SK-N-SH (cell line): ENCODE measurements around the gene TK2. TPM values are rescaled to one million over a fixed set of nuclear protein-coding genes. Genes with fewer than 3 reads are reported as not detected.

Source experiments
- CTCF ChIA-PET: fragments of 300-600, 350-600 bp; formaldehyde crosslinking; extraction: SDS; loops from one replicate; lab custom pipeline; 2021; lab: Yijun Ruan, JAX
- POLR2A ChIA-PET: fragments of 350-600 bp; sonication (Branson Sonifier 250); formaldehyde crosslinking; extraction: SDS; loops from one replicate; lab custom pipeline; 2020; ENCODE audit warnings: antibody characterized with exemption, inconsistent platforms; lab: Yijun Ruan, JAX
- DNase-seq: peaks from one replicate; pipeline ENCODE4 v3.0.0; 2012
- H2AFZ ChIP-seq: fragments of 200-600 bp; sonication (generic); 2 replicates; pipeline ENCODE4 v1.8.1; 2016; ENCODE audit warnings: antibody characterized with exemption, mild to moderate bottlenecking, low read depth
- H3F3A ChIP-seq: fragments of 200-600 bp; sonication (generic); replicated peaks from 2 replicates; pipeline ENCODE3; 2016; ENCODE audit warnings: antibody characterized with exemption, mild to moderate bottlenecking; ENCODE audit not compliant: insufficient read depth
- H3K27ac ChIP-seq, 2 experiments: fragments of 200-500 bp in 1 of 2; fragments of 200-600 bp in 1 of 2; sonication (Bioruptor generic) in 1 of 2; sonication (generic), shearing (Covaris generic) in 1 of 2; 2 replicates each; pipeline versions ENCODE4 v1.5.1 to v1.6.1; 2014 to 2016; ENCODE audit warnings: low read depth in 2 of 2, inconsistent platforms in 1 of 2, low read length in 1 of 2, mild to moderate bottlenecking in 1 of 2, mixed read lengths in 1 of 2
- H3K27me3 ChIP-seq: fragments of 200-600 bp; sonication (generic), shearing (Covaris generic); 2 replicates; pipeline ENCODE4 v1.6.1; 2016; ENCODE audit warnings: mixed run types; ENCODE audit not compliant: insufficient read depth
- H3K36me3 ChIP-seq, 2 experiments: fragments of 200-500 bp in 1 of 2; fragments of 200-600 bp in 1 of 2; sonication (Bioruptor generic) in 1 of 2; sonication (generic) in 1 of 2; replicated peaks in 1 of 2; 2 replicates each; pipeline versions ENCODE3 to v1.5.1; 2014 to 2016; ENCODE audit warnings: low read length in 1 of 2, mild to moderate bottlenecking in 1 of 2; ENCODE audit not compliant: insufficient read depth in 2 of 2, control insufficient read depth in 1 of 2
- H3K4me1 ChIP-seq, 2 experiments: fragments of 200-500 bp in 1 of 2; fragments of 200-600 bp in 1 of 2; sonication (Bioruptor generic) in 1 of 2; sonication (generic), shearing (Covaris generic) in 1 of 2; 2 replicates each; pipeline versions ENCODE4 v1.5.1 to v1.6.1; 2014 to 2016; ENCODE audit warnings: low read depth in 1 of 2, low read length in 1 of 2, mixed run types in 1 of 2; ENCODE audit not compliant: insufficient read depth in 2 of 2, control insufficient read depth in 1 of 2
- H3K4me2 ChIP-seq: fragments of 200-600 bp; sonication (generic), shearing (Covaris generic); 2 replicates; pipeline ENCODE4 v1.6.1; 2017; ENCODE audit warnings: mixed run types
- H3K4me3 ChIP-seq, 2 experiments: fragments of 200-500 bp in 1 of 2; fragments of 200-600 bp in 1 of 2; sonication (Bioruptor generic) in 1 of 2; sonication (generic), shearing (Covaris generic) in 1 of 2; 2 replicates each; pipeline versions ENCODE4 v1.5.1 to v1.8.1; 2014 to 2016; ENCODE audit warnings: low read depth in 2 of 2, inconsistent platforms in 1 of 2, low read length in 1 of 2, mild to moderate bottlenecking in 1 of 2, mixed read lengths in 1 of 2, moderate library complexity in 1 of 2
- H3K79me2 ChIP-seq: fragments of 200-600 bp; sonication (generic); 2 replicates; pipeline ENCODE4 v1.8.1; 2017; ENCODE audit warnings: mild to moderate bottlenecking; ENCODE audit not compliant: insufficient read depth
- H3K9ac ChIP-seq: fragments of 200-600 bp; sonication (generic); 2 replicates; pipeline ENCODE4 v1.6.1; 2017; ENCODE audit warnings: mixed run types
- H3K9me2 ChIP-seq: fragments of 200-600 bp; sonication (generic); 2 replicates; pipeline ENCODE4 v1.6.1; 2017; ENCODE audit warnings: mixed run types
- H3K9me3 ChIP-seq: fragments of 200-600 bp; sonication (generic); 2 replicates; pipeline ENCODE4 v1.6.1; 2017; ENCODE audit warnings: mixed run types, mild to moderate bottlenecking, moderate library complexity
- H4K20me1 ChIP-seq: fragments of 200-600 bp; sonication (generic); 2 replicates; pipeline ENCODE4 v1.6.1; 2017; ENCODE audit warnings: mild to moderate bottlenecking, mixed run types; ENCODE audit not compliant: insufficient read depth
- EP300 ChIP-seq, 2 experiments: IDR thresholded peaks; 2 replicates each; pipeline versions ENCODE4 v1.4.0 to v1.6.1; 2012; ENCODE audit warnings: borderline replicate concordance in 1 of 2, low read depth in 1 of 2, low read length in 1 of 2
- FOXM1 ChIP-seq: IDR thresholded peaks from 2 replicates; pipeline ENCODE4 v1.4.0; 2012; ENCODE audit warnings: low read depth, mild to moderate bottlenecking
- GABPA ChIP-seq: IDR thresholded peaks from 2 replicates; pipeline ENCODE4 v1.4.0; 2012; ENCODE audit warnings: low read depth, mild to moderate bottlenecking
- GATA2 ChIP-seq: sonication (generic); formaldehyde crosslinking; IDR thresholded peaks from 2 replicates; pipeline ENCODE4 v1.5.0; 2020; ENCODE audit warnings: mild to moderate bottlenecking, missing genetic modification reagents
- MAX ChIP-seq: IDR thresholded peaks from 2 replicates; pipeline ENCODE4 v1.4.0; 2012; ENCODE audit warnings: low read depth
- NFIC ChIP-seq: IDR thresholded peaks from 2 replicates; pipeline ENCODE4 v1.4.0; 2012; ENCODE audit warnings: borderline replicate concordance
- NRF1 ChIP-seq: IDR thresholded peaks from 2 replicates; pipeline ENCODE4 v1.6.1; 2012; ENCODE audit warnings: low read depth, mild to moderate bottlenecking, low read length
- POLR2AphosphoS5 ChIP-seq: IDR thresholded peaks from 2 replicates; pipeline ENCODE4 v1.6.1; 2012; ENCODE audit warnings: low read depth, low read length
- RAD21 ChIP-seq: IDR thresholded peaks from 2 replicates; pipeline ENCODE4 v1.6.1; 2012; ENCODE audit warnings: mild to moderate bottlenecking, low read length
- RXRA ChIP-seq: IDR thresholded peaks from 2 replicates; pipeline ENCODE4 v1.4.0; 2012; ENCODE audit warnings: low read depth, mild to moderate bottlenecking, borderline replicate concordance
- SMC3 ChIP-seq: IDR thresholded peaks from 2 replicates; pipeline ENCODE4 v1.6.1; 2012; ENCODE audit warnings: low read depth, low read length, improper control_type of control experiment
- TCF12 ChIP-seq: IDR thresholded peaks from 2 replicates; pipeline ENCODE4 v1.4.0; 2012
- YY1 ChIP-seq: IDR thresholded peaks from 2 replicates; pipeline ENCODE4 v1.4.0; 2012; ENCODE audit warnings: low read depth, mild to moderate bottlenecking
- ZBTB33 ChIP-seq: IDR thresholded peaks from 2 replicates; pipeline ENCODE4 v1.4.0; 2012; ENCODE audit warnings: low read depth, borderline replicate concordance
- WGBS: methylation state at CpG from one replicate; pipeline ENCODE4 v1.1.6; 2017; ENCODE audit warnings: low lambda C conversion rate; 5-methylcytosine and 5-hydroxymethylcytosine counted together
- polyA plus RNA-seq, 3 experiments: library from polyadenylated mRNA; depleted of rRNA; stranded (reverse); fragments of >200 nt; gene quantifications; 2 replicates each; pipeline ENCODE4 v1.2.3, GENCODE V29; 2012

Gene TK2
- polyA plus RNA-seq, 1 of the 3 experiments (the other 2 are of a cell fraction), result 25.2 TPM

- CTCF ChIA-PET, result interaction anchor here (1.0 to 3.2 kb wide), 3 partner anchors 25 to 170 kb away, joined by 3 to 25 read pairs (median 3); no protein-coding TSS in a partner anchor
- TF ChIP-seq EP300 (IDR thresholded peaks at IDR 0.05; ENCODE audit: borderline replicate concordance in 1 of 2, low read depth in 1 of 2, low read length in 1 of 2) (no peak), SMC3 (no peak), FOXM1 (no peak)
Observed at GRCh38 chr16:66490774-66491715, 58.9 kb downstream of the TK2 start.

GRCh38 chr16:66489818-66490217, 60.1 kb downstream of the TK2 start:
- no peaks in the 10 kb centered on the region for H3K9me2 ChIP-seq
- TF ChIP-seq NFIC (no peak), NRF1 (no peak), GABPA (no peak), GATA2 (CRISPR knock-in tag) (no peak), ZBTB33 (no peak), TCF12 (no peak), FOXM1 (no peak), MAX (no peak), POLR2AphosphoS5 (no peak), YY1 (no peak), RAD21 (no peak), RXRA (no peak)
- H3F3A ChIP-seq, result no peaks in the 10 kb centered on the region
- no peak overlapping the region for H2AFZ ChIP-seq
- no peaks in the 10 kb centered on the region for H3K36me3 ChIP-seq
- no peak overlapping the region for H3K4me2 ChIP-seq
- no peak overlapping the region for H3K9ac ChIP-seq
- H3K27ac ChIP-seq, result no peak overlapping the region
- H4K20me1 ChIP-seq, result no peaks in the 10 kb centered on the region
- H3K4me3 ChIP-seq, result no peak overlapping the region
- no peaks in the 10 kb centered on the region for H3K27me3 ChIP-seq
- CTCF ChIA-PET, result interaction anchor here (3.2 kb wide), 1 partner anchor 83 kb away, joined by 25 read pairs; no protein-coding TSS in a partner anchor
- POLR2A ChIA-PET, result no interaction called here
- 85% methylated on average over 5 of the region's 5 CpGs for WGBS
- H3K4me1 ChIP-seq, result peaks cover 10% of the 10 kb centered on the region in 2 experiments; a peak in 2 of 4 replicates
- H3K9me3 ChIP-seq, result no peaks in the 10 kb centered on the region
- H3K79me2 ChIP-seq, result no peaks in the 10 kb centered on the region
- DNase-seq, result no peak

More at GRCh38 chr16:66490774-66491715, 58.9 kb downstream of the TK2 start:
- no peak overlapping the region for H3K4me2 ChIP-seq
- no peak overlapping the region for H3K4me3 ChIP-seq
- H3K27ac ChIP-seq, result no peak overlapping the region
- H3K9ac ChIP-seq, result no peak overlapping the region
- POLR2A ChIA-PET, result no interaction called here
- no peak overlapping the region for H2AFZ ChIP-seq
- no peaks in the 10 kb centered on the region for H4K20me1 ChIP-seq
- no peaks in the 10 kb centered on the region for H3K27me3 ChIP-seq
- H3F3A ChIP-seq, result no peaks in the 10 kb centered on the region
- DNase-seq, result no peak
- no peaks in the 10 kb centered on the region for H3K36me3 ChIP-seq
- H3K4me1 ChIP-seq, result peaks cover 10% of the 10 kb centered on the region in 2 experiments; a peak in 2 of 4 replicates
- H3K79me2 ChIP-seq, result no peaks in the 10 kb centered on the region
- no peaks in the 10 kb centered on the region for H3K9me3 ChIP-seq
- 80% methylated on average over 7 of the region's 8 CpGs for WGBS
- no peaks in the 10 kb centered on the region for H3K9me2 ChIP-seq
